IPS-18c (cell line): Measurements from ENCODE around the gene TMEM266.

Source experiments
- H3K4me3 ChIP-seq: 2 replicates; pipeline ENCODE4 v1.7.0; 2013; ENCODE audit warnings: low read depth, mild to moderate bottlenecking, low read length, moderate library complexity; ENCODE audit not compliant: insufficient read depth
- H3K9me3 ChIP-seq: one replicate; pipeline ENCODE4 v1.6.1; 2013; ENCODE audit warnings: mild to moderate bottlenecking, low read length, moderate library complexity; ENCODE audit not compliant: control insufficient read depth, insufficient read depth

TMEM266 gene

DNA sequence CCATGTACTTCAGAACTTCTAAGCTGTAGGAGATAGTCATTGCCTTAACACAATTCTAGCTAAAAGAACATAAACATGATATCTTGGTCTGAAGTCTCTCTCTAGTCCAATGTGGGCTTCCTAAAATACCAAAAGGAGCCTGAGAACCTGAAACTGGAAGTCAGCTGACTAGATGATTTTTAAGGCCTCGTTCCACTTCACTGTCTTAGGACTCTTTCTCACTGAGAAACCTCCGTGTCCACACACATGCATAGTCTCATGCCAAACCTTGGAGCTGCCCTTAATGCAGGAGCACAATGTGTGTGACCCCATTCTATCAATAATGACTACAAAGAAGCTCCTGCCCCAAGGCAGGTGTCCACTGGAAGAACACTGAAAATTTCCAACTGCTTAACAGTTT lies 163.7 kb downstream of the TMEM266 start:
- Histone ChIP-seq H3K9me3 (peaks cover 3% of the 10 kb centered on the region), H3K4me3 (no peak overlapping the region)

DNA sequence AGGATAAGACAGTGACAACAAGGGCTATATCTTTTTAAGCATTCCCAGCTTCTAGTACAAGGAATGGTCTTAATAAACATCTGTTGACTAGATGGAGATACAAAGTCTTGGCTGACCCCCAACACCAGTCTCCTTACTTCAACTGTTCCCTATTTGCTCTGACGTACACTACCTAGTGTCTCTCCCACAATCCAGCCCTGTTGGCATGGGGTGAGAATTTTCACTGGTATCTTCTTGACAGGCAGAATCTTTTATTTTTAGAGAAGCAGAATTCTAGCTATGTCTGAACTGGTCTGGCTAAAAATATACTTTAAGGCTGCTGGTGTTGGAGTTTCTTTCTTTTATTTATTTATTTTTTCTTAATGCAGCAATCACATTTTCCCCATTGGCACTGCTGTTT lies 169.5 kb downstream of the TMEM266 start:
- no peaks in the 10 kb centered on the region for H3K9me3 ChIP-seq
- no peak overlapping the region for H3K4me3 ChIP-seq

DNA sequence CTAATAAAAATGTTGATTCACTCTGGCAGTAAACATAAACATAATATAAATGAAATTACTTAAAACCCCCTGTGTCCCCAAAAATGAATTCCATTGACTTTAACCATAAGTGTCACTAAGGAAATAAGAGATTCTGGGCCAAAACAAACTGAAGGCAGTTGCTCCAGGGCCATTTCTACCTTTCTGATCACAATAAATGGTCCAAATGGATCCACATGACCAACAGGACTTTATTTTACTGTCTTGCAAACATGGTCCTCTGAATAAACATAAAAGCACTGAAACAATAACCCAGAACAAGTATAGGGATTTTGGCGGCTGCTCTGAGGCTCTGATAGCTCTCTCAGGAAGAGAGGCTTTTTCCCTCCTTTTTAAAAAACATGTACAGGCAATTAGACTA lies 174.1 kb downstream of the TMEM266 start:
- H3K9me3 ChIP-seq, result no peaks in the 10 kb centered on the region
- no peak overlapping the region for H3K4me3 ChIP-seq

DNA sequence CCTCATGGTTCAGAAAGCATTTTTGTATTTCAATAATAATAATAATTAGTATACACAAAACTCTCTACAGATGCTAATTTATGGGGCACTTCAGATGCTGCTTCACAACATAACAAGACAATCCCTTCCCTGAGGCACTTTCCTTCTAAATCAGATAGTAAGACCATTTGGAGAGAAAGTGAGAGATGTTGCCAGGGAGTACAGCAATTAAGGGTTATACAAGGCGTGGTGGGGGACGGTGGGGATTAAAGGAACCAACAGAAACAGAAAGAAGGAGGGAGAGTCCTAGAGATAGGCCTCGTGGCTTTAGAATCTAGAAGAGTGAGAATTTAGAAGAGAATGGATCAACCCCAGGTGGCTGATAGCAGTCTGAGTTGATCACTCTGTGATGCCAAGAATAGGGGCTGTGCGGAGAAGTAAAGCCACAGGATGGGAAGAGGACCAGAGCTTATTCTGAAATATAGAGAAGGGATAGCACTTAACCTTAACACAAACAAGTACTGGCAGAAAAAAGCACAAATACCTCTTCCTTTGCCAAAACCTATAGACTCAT lies 174.6 kb downstream of the TMEM266 start:
- no peak overlapping the region for H3K4me3 ChIP-seq
- H3K9me3 ChIP-seq, result no peaks in the 10 kb centered on the region

DNA sequence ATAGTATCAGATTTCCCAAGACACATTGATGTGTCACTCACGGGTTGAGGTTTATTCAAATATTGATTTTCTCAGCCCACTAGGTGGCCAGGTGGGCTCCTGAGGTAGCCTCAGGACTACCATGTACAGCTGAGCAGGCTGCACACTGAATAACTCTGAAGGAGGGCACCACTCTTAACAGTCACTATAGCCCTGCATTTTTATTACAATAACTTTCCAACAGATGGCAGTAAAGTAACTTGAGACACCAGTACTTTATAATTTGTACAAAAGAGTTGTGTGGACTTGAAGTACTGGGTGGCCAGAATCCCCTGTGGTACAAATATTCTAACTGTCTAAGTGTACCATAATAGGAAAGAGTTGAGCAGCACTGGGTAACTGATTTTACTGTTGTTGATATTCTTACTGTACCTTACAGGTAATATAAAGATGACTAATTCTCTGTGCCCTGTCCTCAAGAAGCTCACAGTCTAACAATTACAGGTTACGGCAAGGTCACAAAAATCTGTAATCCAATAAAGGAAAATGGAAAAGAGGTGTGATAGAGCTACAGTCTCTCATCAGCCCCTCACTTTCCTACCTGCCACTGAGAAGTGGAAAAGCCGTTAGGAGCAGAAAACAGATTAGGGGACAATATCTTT lies 175.5 kb downstream of the TMEM266 start:
- Histone ChIP-seq H3K4me3 (no peak overlapping the region), H3K9me3 (no peaks in the 10 kb centered on the region)

DNA sequence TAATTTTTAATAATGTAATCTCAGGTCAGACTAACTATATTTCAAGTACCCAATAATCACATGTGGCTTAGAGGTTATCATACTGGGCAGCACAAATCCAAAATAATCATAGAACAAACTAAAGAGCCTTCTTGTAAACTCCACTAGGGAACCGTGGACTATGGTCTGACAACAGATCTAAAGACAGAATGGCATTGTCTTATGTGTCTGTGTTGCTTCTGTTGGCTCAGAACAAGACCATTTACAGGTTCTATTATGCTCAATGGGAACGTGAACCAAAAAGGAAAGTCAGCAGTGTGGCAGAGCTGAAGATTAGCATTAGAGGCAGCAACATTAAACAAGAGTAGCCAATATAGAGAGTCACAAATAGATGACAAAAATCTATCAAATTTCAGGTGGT lies 176.6 kb downstream of the TMEM266 start:
- no peak overlapping the region for H3K4me3 ChIP-seq
- no peaks in the 10 kb centered on the region for H3K9me3 ChIP-seq

DNA sequence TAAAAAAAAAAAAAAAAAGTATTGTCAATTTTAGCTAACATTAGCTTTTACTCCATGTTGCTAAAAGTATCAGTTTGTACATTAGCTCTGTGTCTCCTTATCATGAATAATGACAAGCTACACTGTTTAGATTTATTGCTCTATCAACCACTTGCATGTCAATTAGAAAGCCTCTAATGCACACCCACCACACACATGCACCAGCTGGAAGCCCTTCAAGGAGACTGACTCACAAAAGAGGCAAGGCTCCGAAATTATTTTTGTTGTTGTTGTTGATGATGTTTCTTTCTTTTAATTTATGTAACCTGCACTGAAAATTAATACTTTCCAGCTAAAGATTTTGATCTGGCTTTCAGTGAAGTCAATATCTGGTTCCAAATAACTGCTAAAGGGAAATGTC lies 180.0 kb downstream of the TMEM266 start:
- H3K9me3 ChIP-seq, result no peaks in the 10 kb centered on the region
- H3K4me3 ChIP-seq, result no peak overlapping the region

DNA sequence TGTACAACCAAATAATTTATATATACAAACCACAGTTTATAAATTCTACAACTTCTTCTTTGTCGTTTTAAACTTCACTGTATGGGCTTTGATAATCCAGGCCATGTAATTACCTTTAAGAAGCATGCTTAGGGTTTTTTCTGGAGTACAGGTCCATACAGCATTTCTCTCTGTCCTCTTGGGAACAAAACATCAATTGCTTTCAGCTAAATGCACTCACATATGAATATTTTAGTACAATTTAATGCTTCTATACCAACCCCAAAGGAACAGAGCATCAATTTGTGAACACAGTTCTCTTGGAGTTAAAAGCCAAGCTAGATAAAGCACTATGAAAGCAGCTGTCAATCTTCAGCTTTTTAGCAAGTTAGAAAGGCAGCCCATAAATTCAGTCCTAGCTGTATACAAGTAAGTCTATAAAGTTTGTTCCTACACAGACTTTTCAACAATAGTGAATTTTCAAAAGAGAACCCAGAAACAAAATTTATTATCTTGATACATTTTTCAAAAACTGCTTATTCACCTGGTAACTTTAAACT lies 185.4 kb downstream of the TMEM266 start:
- Histone ChIP-seq H3K4me3 (no peak overlapping the region), H3K9me3 (no peaks in the 10 kb centered on the region)

DNA sequence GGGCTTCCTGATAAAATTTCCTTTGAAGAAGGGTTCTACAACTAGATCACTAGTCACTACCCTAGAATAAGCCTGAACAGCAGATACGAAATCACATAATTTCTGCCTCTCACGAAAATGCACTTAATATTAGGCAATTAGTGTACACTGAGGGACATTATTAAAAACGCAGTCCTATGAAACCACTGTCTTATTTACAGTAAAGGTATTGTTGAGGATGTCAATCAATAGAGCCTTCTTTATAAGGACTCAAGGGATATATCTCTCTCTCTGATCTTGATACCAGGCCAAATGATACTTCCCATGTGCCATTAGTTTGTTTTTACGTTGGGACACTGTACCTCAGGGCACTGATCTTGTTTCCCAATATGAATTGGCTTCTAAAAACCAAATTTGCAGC lies 191.9 kb downstream of the TMEM266 start:
- no peaks in the 10 kb centered on the region for H3K9me3 ChIP-seq
- no peak overlapping the region for H3K4me3 ChIP-seq

DNA sequence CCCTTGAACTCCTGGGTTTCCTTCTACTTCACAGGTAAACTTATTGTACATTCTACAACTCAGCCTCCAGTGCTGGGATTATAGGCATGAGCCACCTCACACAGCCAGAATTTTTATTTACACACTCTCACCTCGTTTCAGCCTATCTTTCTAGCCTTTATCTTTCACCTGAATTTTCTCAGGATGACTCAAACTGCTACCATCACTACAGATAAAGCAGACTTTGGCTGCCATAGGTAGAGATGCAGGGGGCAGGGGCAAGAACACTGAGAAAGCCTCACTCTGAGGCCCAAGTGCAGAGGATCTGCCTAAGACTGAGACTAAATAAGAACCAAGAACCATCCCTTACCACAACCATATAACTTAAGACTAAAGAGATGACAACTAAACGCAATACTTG lies 192.5 kb downstream of the TMEM266 start:
- no peak overlapping the region for H3K4me3 ChIP-seq
- no peaks in the 10 kb centered on the region for H3K9me3 ChIP-seq

DNA sequence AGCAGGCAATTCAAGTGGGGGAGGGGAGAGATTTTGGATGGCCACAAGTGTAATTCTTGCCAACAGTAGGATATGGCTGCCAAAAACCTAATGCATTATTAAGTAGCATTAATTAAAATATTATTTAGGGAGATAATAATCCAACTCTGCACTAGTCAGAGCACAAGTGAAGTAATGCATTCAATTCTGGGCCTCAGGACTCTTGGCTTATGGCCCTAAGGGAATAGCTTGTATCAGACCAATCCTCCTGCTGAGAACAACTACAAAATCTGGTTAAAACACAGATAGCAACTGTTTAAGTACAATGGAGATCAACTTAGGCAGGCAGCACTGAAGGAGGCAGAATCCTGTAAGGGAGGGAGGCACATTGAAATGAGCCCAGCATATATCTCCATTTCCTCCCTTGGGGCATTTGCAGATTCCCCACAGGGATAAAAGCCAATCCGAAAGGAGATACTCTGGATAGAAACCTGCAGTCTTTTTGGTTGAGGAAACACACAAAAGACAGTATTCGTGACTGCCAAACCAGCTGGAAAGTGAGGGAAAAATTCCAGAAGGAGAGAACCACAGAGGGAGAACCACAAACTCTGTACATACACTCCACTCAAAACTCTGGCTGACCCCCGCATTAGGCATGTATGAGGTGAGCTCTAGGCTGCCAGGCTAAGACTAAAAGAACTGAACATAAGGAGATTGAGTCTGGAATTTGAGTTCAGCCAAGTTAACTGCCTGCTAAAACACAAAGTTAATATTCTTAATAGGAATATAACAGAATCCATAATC lies 194.1 kb downstream of the TMEM266 start:
- no peak overlapping the region for H3K4me3 ChIP-seq
- H3K9me3 ChIP-seq, result no peaks in the 10 kb centered on the region
